BLaER1 (cell line): Measurements from ENCODE around the gene DRC7.

Source experiments
- H3K27ac ChIP-seq: shearing (Covaris generic); formaldehyde crosslinking; 2 replicates; pipeline ENCODE4 v1.8.1; 2022
- H3K27me3 ChIP-seq: shearing (Covaris generic); formaldehyde crosslinking; 2 replicates; pipeline ENCODE4 v1.8.1; 2022
- H3K36me3 ChIP-seq: shearing (Covaris generic); formaldehyde crosslinking; 2 replicates; pipeline ENCODE4 v1.8.1; 2022
- H3K4me1 ChIP-seq: shearing (Covaris generic); formaldehyde crosslinking; 2 replicates; pipeline ENCODE4 v1.8.1; 2022
- H3K4me2 ChIP-seq: shearing (Covaris generic); formaldehyde crosslinking; 2 replicates; pipeline ENCODE4 v1.8.1; 2022
- H3K4me3 ChIP-seq: shearing (Covaris generic); formaldehyde crosslinking; 2 replicates; pipeline ENCODE4 v1.8.1; 2022
- H3K9ac ChIP-seq: shearing (Covaris generic); formaldehyde crosslinking; 2 replicates; pipeline ENCODE4 v1.8.1; 2022
- H3K9me3 ChIP-seq: shearing (Covaris generic); formaldehyde crosslinking; 2 replicates; pipeline ENCODE4 v1.8.1; 2022
- H4K20me1 ChIP-seq: shearing (Covaris generic); formaldehyde crosslinking; 2 replicates; pipeline ENCODE4 v1.8.1; 2022
- Cebpa-rat ChIP-seq: shearing (Covaris generic); IDR thresholded peaks from 2 replicates; pipeline ENCODE4 v1.8.1; 2022

The DRC7 gene

DNA sequence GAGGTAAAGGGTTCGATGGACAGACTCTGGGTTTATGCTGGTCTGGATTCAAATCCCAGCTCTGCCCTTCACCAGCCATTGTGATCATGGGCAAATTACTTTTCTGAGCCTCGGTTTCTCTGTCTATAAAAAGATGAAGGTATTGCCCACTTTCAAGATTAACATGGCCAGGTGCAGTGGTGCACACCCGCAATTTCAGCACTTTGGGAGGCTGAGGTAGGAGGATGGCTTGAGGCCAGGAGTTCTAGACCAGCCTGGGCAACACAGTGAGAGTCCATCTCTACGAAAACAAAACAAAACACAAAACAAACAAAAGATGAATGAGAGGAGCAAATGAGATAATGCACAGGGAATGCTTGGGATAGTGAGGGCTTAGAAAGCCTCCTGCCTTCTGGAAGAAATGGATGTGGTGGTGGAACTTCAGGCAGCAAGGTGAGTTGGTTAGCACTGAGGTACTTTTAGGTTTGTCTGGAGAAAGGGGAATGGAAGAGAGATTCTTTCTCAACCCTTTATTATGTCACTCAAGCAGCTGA, 18.0 kb upstream of the DRC7 start:
- no peak overlapping the region for H3K27ac ChIP-seq
- H3K27me3 ChIP-seq, result no peaks in the 10 kb centered on the region
- H3K4me2 ChIP-seq, result no peak overlapping the region
- no peak overlapping the region for H3K4me3 ChIP-seq
- H3K36me3 ChIP-seq, result no peaks in the 10 kb centered on the region
- no peak for TF ChIP-seq Cebpa-rat
- no peaks in the 10 kb centered on the region for H4K20me1 ChIP-seq
- H3K9ac ChIP-seq, result no peak overlapping the region
- peaks cover 52% of the 10 kb centered on the region for H3K4me1 ChIP-seq
- no peaks in the 10 kb centered on the region for H3K9me3 ChIP-seq

- no peak for TF ChIP-seq Cebpa-rat
- Histone ChIP-seq H3K9ac (peak overlapping the region; percentile 52), H4K20me1 (no peaks in the 10 kb centered on the region), H3K4me2 (peak overlapping the region; percentile 71), H3K9me3 (no peaks in the 10 kb centered on the region), H3K27ac (peak overlapping the region; percentile 63; the same call in 1 of the 2 replicates), H3K4me3 (no peak overlapping the region), H3K27me3 (no peaks in the 10 kb centered on the region), H3K36me3 (no peaks in the 10 kb centered on the region), H3K4me1 (peaks cover 52% of the 10 kb centered on the region)
These were observed 16.8 kb upstream of the DRC7 start for GRCh38 chr16:57677622-57678369.

DNA sequence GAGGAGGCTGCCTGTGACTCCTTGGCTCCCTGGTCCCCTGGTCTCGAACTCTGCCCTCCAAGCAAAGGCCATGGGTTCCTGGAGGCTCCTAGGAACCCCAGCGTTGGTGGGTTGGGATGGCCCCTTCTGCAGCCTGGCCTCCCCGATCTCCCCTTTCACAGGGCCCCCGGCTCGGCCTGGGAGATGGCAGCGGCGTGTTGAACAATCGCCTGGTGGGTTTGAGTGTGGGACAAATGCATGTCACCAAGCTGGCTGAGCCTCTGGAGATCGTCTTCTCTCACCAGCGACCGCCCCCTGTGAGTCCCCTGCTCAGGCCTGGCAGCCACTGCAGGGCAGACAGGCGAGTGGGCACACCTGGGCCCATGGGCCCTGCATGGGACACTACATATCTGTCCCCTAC, 15.6 kb upstream of the DRC7 start:
- H4K20me1 ChIP-seq, result no peaks in the 10 kb centered on the region
- no peak overlapping the region for H3K4me3 ChIP-seq
- H3K9me3 ChIP-seq, result no peaks in the 10 kb centered on the region
- H3K4me1 ChIP-seq, result peaks cover 60% of the 10 kb centered on the region
- peak overlapping the region; percentile 71 for H3K4me2 ChIP-seq
- no peak overlapping the region for H3K9ac ChIP-seq
- H3K27ac ChIP-seq, result no peak overlapping the region
- no peaks in the 10 kb centered on the region for H3K27me3 ChIP-seq
- H3K36me3 ChIP-seq, result no peaks in the 10 kb centered on the region
- no peak for TF ChIP-seq Cebpa-rat

GRCh38 chr16:57679767-57680482, 14.7 kb upstream of the DRC7 start:
- no peaks in the 10 kb centered on the region for H3K9me3 ChIP-seq
- peak overlapping the region; percentile 71 for H3K4me2 ChIP-seq
- TF ChIP-seq Cebpa-rat, result no peak
- H3K9ac ChIP-seq, result no peak overlapping the region
- H3K27me3 ChIP-seq, result no peaks in the 10 kb centered on the region
- H3K4me1 ChIP-seq, result peaks cover 66% of the 10 kb centered on the region
- no peaks in the 10 kb centered on the region for H3K36me3 ChIP-seq
- H3K4me3 ChIP-seq, result no peak overlapping the region
- no peaks in the 10 kb centered on the region for H4K20me1 ChIP-seq
- H3K27ac ChIP-seq, result 0 out of 2 replicates have a peak overlapping the region, but pooled peaks have one; percentile 22

GRCh38 chr16:57680842-57681375, 13.7 kb upstream of the DRC7 start:
- H3K36me3 ChIP-seq, result no peaks in the 10 kb centered on the region
- H3K27me3 ChIP-seq, result no peaks in the 10 kb centered on the region
- H3K4me2 ChIP-seq, result no peak overlapping the region
- no peak for TF ChIP-seq Cebpa-rat
- H3K9me3 ChIP-seq, result no peaks in the 10 kb centered on the region
- H4K20me1 ChIP-seq, result no peaks in the 10 kb centered on the region
- H3K4me3 ChIP-seq, result no peak overlapping the region
- no peak overlapping the region for H3K9ac ChIP-seq
- 0 out of 2 replicates have a peak overlapping the region, but pooled peaks have one; percentile 13 for H3K27ac ChIP-seq
- peaks cover 60% of the 10 kb centered on the region for H3K4me1 ChIP-seq

DNA sequence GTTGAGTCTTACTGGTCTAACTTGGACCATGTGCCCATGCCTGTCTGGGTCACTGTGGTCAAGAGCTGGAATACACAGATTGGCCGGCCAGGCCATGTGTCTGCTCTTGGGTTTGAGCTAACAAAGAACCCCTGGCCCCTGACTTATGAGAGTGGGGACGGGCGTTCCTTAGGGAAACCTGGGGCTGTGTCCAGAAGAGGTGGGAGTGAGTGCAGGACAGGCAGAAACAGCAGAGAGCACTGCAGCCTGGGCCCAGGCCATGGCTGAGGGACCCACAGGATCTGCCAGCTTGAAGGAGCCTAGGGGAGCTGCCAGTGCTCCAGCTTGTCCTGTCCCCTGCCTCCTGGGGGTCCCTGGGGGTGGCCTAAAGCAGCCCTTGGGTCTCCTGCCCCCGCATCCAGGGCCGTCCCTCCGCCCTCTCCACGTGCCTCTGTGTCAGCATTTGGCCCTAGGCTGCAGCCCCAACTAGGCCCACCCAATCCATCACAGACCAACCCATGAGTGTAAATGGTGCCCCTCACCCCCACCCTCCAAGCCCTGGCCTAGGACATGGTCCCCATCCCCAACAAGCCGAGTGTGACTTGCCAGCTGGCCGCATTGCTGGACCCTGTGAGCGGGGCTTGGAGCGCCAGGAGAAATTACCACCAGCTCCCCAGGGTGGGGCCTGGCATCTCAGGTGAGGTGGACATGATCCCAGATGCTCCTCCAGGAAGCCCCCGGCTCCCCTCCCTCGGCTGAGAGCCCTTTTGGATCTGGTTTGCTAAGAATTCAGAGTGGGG, 12.5 kb upstream of the DRC7 start:
- Histone ChIP-seq H4K20me1 (no peaks in the 10 kb centered on the region), H3K9me3 (no peaks in the 10 kb centered on the region)

GRCh38 chr16:57682809-57683635, 11.6 kb upstream of the DRC7 start:
- TF ChIP-seq Cebpa-rat, result no peak
- Histone ChIP-seq H3K9ac (no peak overlapping the region), H3K27ac (peak overlapping the region; percentile 66), H3K4me2 (no peak overlapping the region), H3K4me3 (no peak overlapping the region), H4K20me1 (no peaks in the 10 kb centered on the region), H3K4me1 (peaks cover 63% of the 10 kb centered on the region), H3K9me3 (no peaks in the 10 kb centered on the region), H3K36me3 (no peaks in the 10 kb centered on the region), H3K27me3 (no peaks in the 10 kb centered on the region)

More for the DNA sequence above, 12.5 kb upstream of the DRC7 start:
- H3K36me3 ChIP-seq, result no peaks in the 10 kb centered on the region
- peaks cover 63% of the 10 kb centered on the region for H3K4me1 ChIP-seq
- no peak overlapping the region for H3K4me2 ChIP-seq
- no peak overlapping the region for H3K9ac ChIP-seq
- no peaks in the 10 kb centered on the region for H3K27me3 ChIP-seq
- TF ChIP-seq Cebpa-rat, result no peak
- peak overlapping the region; percentile 13; the same call in 1 of the 2 replicates for H3K27ac ChIP-seq
- no peak overlapping the region for H3K4me3 ChIP-seq

- H3K36me3 ChIP-seq, result no peaks in the 10 kb centered on the region
- peaks cover 63% of the 10 kb centered on the region for H3K4me1 ChIP-seq
- peak overlapping the region; percentile 66 for H3K27ac ChIP-seq
- H3K9ac ChIP-seq, result no peak overlapping the region
- H3K27me3 ChIP-seq, result no peaks in the 10 kb centered on the region
- no peak overlapping the region for H3K4me3 ChIP-seq
- no peak for TF ChIP-seq Cebpa-rat
- H4K20me1 ChIP-seq, result no peaks in the 10 kb centered on the region
- H3K9me3 ChIP-seq, result no peaks in the 10 kb centered on the region
- H3K4me2 ChIP-seq, result peak overlapping the region; percentile 9; the same call in 1 of the 2 replicates
These were observed 10.7 kb upstream of the DRC7 start for GRCh38 chr16:57683636-57684545.
